PC-3 (cell line): ENCODE measurements around the gene SMARCD3. TPM values are rescaled to one million over a fixed set of nuclear protein-coding genes. Genes with fewer than 3 reads are reported as not detected.

ENCODE experiments used
- ATAC-seq: fragments of 200-7000 bp; cut with Tn5 transposase; 2 replicates; pipeline ENCODE4 v1.9.1; 2020; ENCODE audit warnings: mild to moderate bottlenecking, moderate library complexity
- BruUV-seq: library from RNA; stranded (reverse); fragments of 400-500 nt; replicated peaks from 2 replicates; lab custom pipeline; 2021; lab: Mats Ljungman, UMichigan
- CTCF ChIA-PET: fragments of 300-600 bp; sonication (Branson Sonifier 250); formaldehyde crosslinking; loops from one replicate; lab custom pipeline; 2022; ENCODE audit warnings: antibody characterized with exemption; lab: Charles Lee
- POLR2A ChIA-PET: fragments of 300-600 bp; sonication (Branson Sonifier 250); formaldehyde crosslinking; loops from one replicate; lab custom pipeline; 2022; ENCODE audit warnings: antibody characterized with exemption; ENCODE audit not compliant: unreplicated experiment; lab: Charles Lee
- DNase-seq: peaks from one replicate; pipeline ENCODE4 v3.0.0-alpha.2; 2015
- H2AFZ ChIP-seq: fragments of 300-600 bp; sonication (generic); 2 replicates; pipeline ENCODE4 v1.6.0; 2016; ENCODE audit warnings: antibody characterized with exemption, low read length
- H3F3A ChIP-seq: fragments of 300-600 bp; sonication (generic); one replicate; pipeline ENCODE4 v1.6.0; 2017; ENCODE audit warnings: antibody characterized with exemption, low read length, control low read depth, mild to moderate bottlenecking; ENCODE audit not compliant: unreplicated experiment
- H3K27ac ChIP-seq: fragments of 300-600 bp; sonication (generic); 2 replicates; pipeline ENCODE4 v1.5.1; 2016; ENCODE audit warnings: mild to moderate bottlenecking, low read length
- H3K27me3 ChIP-seq: fragments of 300-600 bp; sonication (generic); 2 replicates; pipeline ENCODE4 v1.6.1; 2016; ENCODE audit warnings: low read length, mixed read lengths
- H3K36me3 ChIP-seq: fragments of 300-600 bp; sonication (generic); 2 replicates; pipeline ENCODE4 v1.6.1; 2016; ENCODE audit warnings: low read depth, mixed run types, low read length, mixed read lengths
- H3K4me1 ChIP-seq: fragments of 300-600 bp; sonication (generic); 2 replicates; pipeline ENCODE4 v1.5.1; 2016; ENCODE audit warnings: low read length; ENCODE audit not compliant: insufficient read depth
- H3K4me2 ChIP-seq: fragments of 300-600 bp; sonication (generic); 2 replicates; pipeline ENCODE4 v1.6.0; 2016; ENCODE audit warnings: low read length
- H3K4me3 ChIP-seq: fragments of 300-600 bp; sonication (generic); 2 replicates; pipeline ENCODE4 v1.5.1; 2016; ENCODE audit warnings: mild to moderate bottlenecking, low read length, mixed read lengths
- H3K79me2 ChIP-seq: fragments of 300-600 bp; sonication (generic); 2 replicates; pipeline ENCODE4 v1.6.1; 2017; ENCODE audit warnings: low read length, mixed read lengths
- H3K9ac ChIP-seq: fragments of 300-600 bp; sonication (generic); 2 replicates; pipeline ENCODE4 v1.6.0; 2016; ENCODE audit warnings: mild to moderate bottlenecking, low read length
- H3K9me2 ChIP-seq: fragments of 300-600 bp; sonication (generic); replicated peaks from 2 replicates; pipeline ENCODE4 v1.6.1; 2016; ENCODE audit warnings: mixed run types, low read length, mixed read lengths
- H3K9me3 ChIP-seq: fragments of 300-600 bp; sonication (generic); 2 replicates; pipeline ENCODE4 v1.6.1; 2016; ENCODE audit warnings: low read length, mixed read lengths
- H4K20me1 ChIP-seq: fragments of 300-600 bp; sonication (generic); 2 replicates; pipeline ENCODE4 v1.6.1; 2016; ENCODE audit warnings: low read length, mixed read lengths
- EZH2 ChIP-seq: fragments of 300-600 bp; sonication (generic); IDR thresholded peaks from one replicate; pipeline ENCODE4 v1.6.1; 2017; ENCODE audit warnings: antibody characterized with exemption, mild to moderate bottlenecking, low read length; ENCODE audit not compliant: unreplicated experiment
- EZH2phosphoT487 ChIP-seq: fragments of 300-600 bp; sonication (generic); IDR thresholded peaks from 2 replicates; pipeline ENCODE4 v1.6.1; 2018; ENCODE audit warnings: mild to moderate bottlenecking, antibody characterized with exemption, low read length, borderline replicate concordance
- intact Hi-C: fragments of 100-400 bp; cut with micrococcal nuclease; formaldehyde crosslinking; loops from 2 replicates; pipeline ENCODE4 v1.9.0; 2023
- total RNA-seq: library from RNA; depleted of rRNA; stranded (reverse); fragments of >200 nt; gene quantifications from 2 replicates; pipeline ENCODE4 v1.2.3, GENCODE V29; 2014
- TF ChIP-seq, protein P1 (sequence below): fragments of 300-600 bp; sonication (generic); conservative IDR thresholded peaks from 2 replicates; pipeline ENCODE4 v1.5.1; 2017; ENCODE audit warnings: antibody characterized with exemption, low read depth, mild to moderate bottlenecking, low read length

The SMARCD3 gene
- total RNA-seq, 1 experiment from 2014 or later: 9.1 TPM

DNA sequence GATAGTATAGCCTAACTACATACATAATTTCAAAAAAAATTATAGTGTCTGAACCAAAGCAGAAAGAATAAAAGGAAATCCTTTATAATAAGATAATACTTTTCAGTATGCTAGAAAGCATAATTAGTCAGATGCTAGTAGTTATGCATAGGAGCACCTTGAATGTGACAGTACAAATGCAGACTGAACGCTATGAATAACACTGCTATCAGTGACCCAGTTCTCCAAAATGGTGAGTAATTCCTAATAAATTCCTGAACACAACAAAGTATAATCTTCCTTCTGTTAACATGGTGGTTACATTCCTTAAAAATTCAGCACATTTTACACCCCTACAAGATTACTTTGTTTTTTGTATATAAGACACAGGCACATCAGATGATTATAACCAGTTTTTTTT, 17.4 kb downstream of the SMARCD3 start:
- TF ChIP-seq, protein P1, sequence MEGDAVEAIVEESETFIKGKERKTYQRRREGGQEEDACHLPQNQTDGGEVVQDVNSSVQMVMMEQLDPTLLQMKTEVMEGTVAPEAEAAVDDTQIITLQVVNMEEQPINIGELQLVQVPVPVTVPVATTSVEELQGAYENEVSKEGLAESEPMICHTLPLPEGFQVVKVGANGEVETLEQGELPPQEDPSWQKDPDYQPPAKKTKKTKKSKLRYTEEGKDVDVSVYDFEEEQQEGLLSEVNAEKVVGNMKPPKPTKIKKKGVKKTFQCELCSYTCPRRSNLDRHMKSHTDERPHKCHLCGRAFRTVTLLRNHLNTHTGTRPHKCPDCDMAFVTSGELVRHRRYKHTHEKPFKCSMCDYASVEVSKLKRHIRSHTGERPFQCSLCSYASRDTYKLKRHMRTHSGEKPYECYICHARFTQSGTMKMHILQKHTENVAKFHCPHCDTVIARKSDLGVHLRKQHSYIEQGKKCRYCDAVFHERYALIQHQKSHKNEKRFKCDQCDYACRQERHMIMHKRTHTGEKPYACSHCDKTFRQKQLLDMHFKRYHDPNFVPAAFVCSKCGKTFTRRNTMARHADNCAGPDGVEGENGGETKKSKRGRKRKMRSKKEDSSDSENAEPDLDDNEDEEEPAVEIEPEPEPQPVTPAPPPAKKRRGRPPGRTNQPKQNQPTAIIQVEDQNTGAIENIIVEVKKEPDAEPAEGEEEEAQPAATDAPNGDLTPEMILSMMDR: no peak
- TF ChIP-seq EZH2phosphoT487 (no peak), EZH2 (no peak)
- peak overlapping the region; percentile 91 for H3K4me2 ChIP-seq
- CTCF ChIA-PET: no interaction called here

GRCh38 chr7:151229249-151229648, 19.2 kb downstream of the SMARCD3 start:
- no peak for TF ChIP-seq EZH2
- no peak for TF ChIP-seq EZH2phosphoT487
- TF ChIP-seq, protein P1: no peak
- Histone ChIP-seq H3K4me1 (peaks cover 45% of the 10 kb centered on the region), H3F3A (no peaks in the 10 kb centered on the region), H3K9me3 (no peaks in the 10 kb centered on the region), H3K79me2 (peaks cover 46% of the 10 kb centered on the region), H3K27ac (no peak overlapping the region), H3K9me2 (no peaks in the 10 kb centered on the region), H3K4me2 (no peak overlapping the region), H3K36me3 (peaks cover 11% of the 10 kb centered on the region), H3K9ac (no peak overlapping the region), H3K4me3 (no peak overlapping the region), H3K27me3 (no peaks in the 10 kb centered on the region), H2AFZ (no peak overlapping the region), H4K20me1 (no peaks in the 10 kb centered on the region)
- CTCF ChIA-PET: no interaction called here
- ATAC-seq (no peak), DNase-seq (no peak)
- no TSS peak for BruUV-seq
- POLR2A ChIA-PET: no interaction called here
- intact Hi-C loops: no loop called here

More for the DNA sequence above, 17.4 kb downstream of the SMARCD3 start:
- peaks cover 9% of the 10 kb centered on the region; the same call in 1 of the 2 replicates for H3K36me3 ChIP-seq
- no peak overlapping the region for H2AFZ ChIP-seq
- peaks cover 46% of the 10 kb centered on the region for H3K79me2 ChIP-seq
- no peaks in the 10 kb centered on the region for H4K20me1 ChIP-seq
- POLR2A ChIA-PET: no interaction called here
- no TSS peak for BruUV-seq
- H3K27me3 ChIP-seq: no peaks in the 10 kb centered on the region
- H3K4me3 ChIP-seq: no peak overlapping the region
- intact Hi-C loops: no loop called here
- no peaks in the 10 kb centered on the region for H3K9me2 ChIP-seq
- H3K9me3 ChIP-seq: no peaks in the 10 kb centered on the region
- H3K9ac ChIP-seq: no peak overlapping the region
- DNase-seq: no peak
- no peaks in the 10 kb centered on the region for H3F3A ChIP-seq
- peaks cover 36% of the 10 kb centered on the region for H3K4me1 ChIP-seq
- no peak overlapping the region for H3K27ac ChIP-seq
- no peak for ATAC-seq
